Fibroblast of skin of left biceps (primary cell): Measurements from ENCODE around the gene GAS2L2.

Source experiments
- DNase-seq, 2 experiments: peaks; one replicate each; pipeline ENCODE4 v3.0.0-alpha.2; 2013; ENCODE audit warnings: low read depth in 2 of 2

Gene GAS2L2

GRCh38 chr17:35695613-35696012 is 57.4 kb downstream of the GAS2L2 start:
- no peak for DNase-seq

- no peak for DNase-seq
Observed at GRCh38 chr17:35694906-35695305, 58.1 kb downstream of the GAS2L2 start.
